Keratinocyte (primary cell): ENCODE results near the gene OPRD1. TPM values are rescaled to one million over a fixed set of nuclear protein-coding genes. Genes with fewer than 3 reads are reported as not detected.

ENCODE experiments used
- DNase-seq: peaks from one replicate; pipeline ENCODE4 v3.0.0-alpha.2; 2011; ENCODE audit warnings: low read depth, missing footprints, low spot score
- FAIRE-seq: peaks from 2 replicates; lab custom pipeline; 2011; peaks lifted over from hg19 to GRCh38; lab: Jason Lieb, UNC
- H2AFZ ChIP-seq: 2 replicates; pipeline ENCODE4 v1.6.0; 2012; ENCODE audit warnings: low read length, control low read depth, inconsistent platforms; ENCODE audit not compliant: control insufficient read depth
- H3K27ac ChIP-seq: 2 replicates; pipeline ENCODE4 v1.5.1; 2011; ENCODE audit warnings: low read length; ENCODE audit not compliant: control insufficient read depth, insufficient read depth
- H3K27me3 ChIP-seq: 3 replicates; pipeline ENCODE4 v1.6.0; 2011; ENCODE audit warnings: low read length; ENCODE audit not compliant: control insufficient read depth, insufficient read depth; ENCODE audit errors: extremely low read depth
- H3K36me3 ChIP-seq, 2 experiments: 2 replicates in 1 of 2; 3 replicates in 1 of 2; pipeline ENCODE4 v1.5.1; 2011; ENCODE audit warnings: low read length in 2 of 2, mild to moderate bottlenecking in 1 of 2; ENCODE audit not compliant: control insufficient read depth in 2 of 2, insufficient read depth in 2 of 2; ENCODE audit errors: extremely low read depth in 1 of 2
- H3K4me1 ChIP-seq: 3 replicates; pipeline ENCODE4 v1.5.1; 2011; ENCODE audit warnings: low read length; ENCODE audit not compliant: control insufficient read depth, insufficient read depth; ENCODE audit errors: extremely low read depth
- H3K4me2 ChIP-seq: 3 replicates; pipeline ENCODE4 v1.6.0; 2011; ENCODE audit warnings: low read depth, low read length; ENCODE audit not compliant: control insufficient read depth, insufficient read depth; ENCODE audit errors: extremely low read depth
- H3K4me3 ChIP-seq, 3 experiments: fragments of 200-600 bp in 1 of 3; sonication (generic) in 1 of 3; 2 replicates in 2 of 3; 3 replicates in 1 of 3; pipeline ENCODE4 v1.5.1; 2011 to 2016; ENCODE audit warnings: low read length in 3 of 3, mild to moderate bottlenecking in 3 of 3, control low read depth in 2 of 3, inconsistent platforms in 1 of 3, low read depth in 1 of 3, mixed read lengths in 1 of 3, mixed run types in 1 of 3, moderate library complexity in 1 of 3; ENCODE audit not compliant: control insufficient read depth in 2 of 3, insufficient read depth in 2 of 3; ENCODE audit errors: extremely low read depth in 1 of 3
- H3K79me2 ChIP-seq: 2 replicates; pipeline ENCODE4 v1.6.0; 2012; ENCODE audit warnings: low read length; ENCODE audit not compliant: control insufficient read depth, insufficient read depth
- H3K9ac ChIP-seq: 3 replicates; pipeline ENCODE4 v1.6.0; 2011; ENCODE audit warnings: low read length; ENCODE audit not compliant: control insufficient read depth, insufficient read depth; ENCODE audit errors: extremely low read depth
- H3K9me1 ChIP-seq: 3 replicates; pipeline ENCODE4 v1.6.0; 2011; ENCODE audit warnings: low read length; ENCODE audit not compliant: control insufficient read depth, insufficient read depth; ENCODE audit errors: extremely low read depth
- H3K9me3 ChIP-seq: 2 replicates; pipeline ENCODE4 v1.5.1; 2012; ENCODE audit warnings: low read depth, low read length; ENCODE audit not compliant: control insufficient read depth
- H4K20me1 ChIP-seq: 3 replicates; pipeline ENCODE4 v1.6.0; 2011; ENCODE audit warnings: low read length; ENCODE audit not compliant: control insufficient read depth, insufficient read depth; ENCODE audit errors: extremely low read depth
- EZH2 ChIP-seq: IDR thresholded peaks from one replicate; pipeline ENCODE4 v1.6.1; 2012; ENCODE audit warnings: inconsistent platforms, mild to moderate bottlenecking, low read length, moderate library complexity
- dilution Hi-C: fragments of 300-500 bp; cut with MboI; formaldehyde crosslinking; loops from one replicate; pipeline ENCODE4 v1.7.0; 2020; ENCODE audit warnings: low sequenced_read_pairs; ENCODE audit not compliant: extremely low pct_ligation_motif_present
- polyA plus RNA-seq, 5 experiments: library from polyadenylated mRNA; depleted of rRNA in 3 of 5; stranded (reverse) in 3 of 5; stranded (forward) in 1 of 5; unstranded in 1 of 5; fragments of >200 nt; gene quantifications; 1 replicate in 1 of 5; 2 replicates in 3 of 5; 3 replicates in 1 of 5; pipeline versions ENCODE4 v1.2.1 to v1.2.3, GENCODE V29; 2011 to 2012; ENCODE audit warnings: missing spikeins in 2 of 5, low read depth in 1 of 5, low replicate concordance in 1 of 5
- TF ChIP-seq, protein P1 (sequence below), 3 experiments: IDR thresholded peaks in 1 of 3; conservative IDR thresholded peaks in 1 of 3; optimal IDR thresholded peaks in 1 of 3; 2 replicates in 2 of 3; 3 replicates in 1 of 3; pipeline versions ENCODE3 to v1.5.1; 2011; ENCODE audit warnings: low read length in 3 of 3, mild to moderate bottlenecking in 3 of 3, moderate library complexity in 2 of 3, control low read depth in 1 of 3, inconsistent platforms in 1 of 3; ENCODE audit not compliant: insufficient read depth in 2 of 3; ENCODE audit errors: extremely low read depth in 1 of 3

OPRD1 gene
- polyA plus RNA-seq, 1 donor (not counting 4 experiments of a cell fraction or from before 2014, with no cell fraction given) = not detected

DNA sequence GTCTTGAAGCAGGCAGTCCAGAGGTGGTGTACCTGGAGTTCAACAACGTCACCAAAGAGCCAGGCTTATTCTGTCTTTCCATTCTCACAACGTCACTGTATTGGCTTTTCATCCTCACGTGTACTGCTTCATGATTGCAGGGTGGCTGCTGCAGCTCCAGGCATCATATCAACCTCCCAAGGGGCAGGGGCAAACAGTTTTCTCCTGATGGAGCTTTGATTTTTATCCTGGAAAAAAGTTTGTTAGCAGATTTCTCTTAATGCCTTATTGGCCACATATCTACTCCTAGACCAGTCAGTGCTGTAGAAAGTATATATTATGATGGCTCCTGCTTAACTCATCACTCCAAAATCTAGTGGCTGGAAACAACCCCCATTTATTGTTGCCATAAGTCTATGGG lies 8.3 kb upstream of the OPRD1 start:
- Histone ChIP-seq H3K4me2 (no peak overlapping the region), H2AFZ (no peak overlapping the region), H3K27me3 (no peaks in the 10 kb centered on the region), H3K9ac (no peak overlapping the region), H3K36me3 (no peaks in the 10 kb centered on the region), H3K9me3 (peaks cover 1% of the 10 kb centered on the region), H3K4me3 (no peak overlapping the region), H3K4me1 (peaks cover 6% of the 10 kb centered on the region), H3K27ac (no peak overlapping the region), H3K9me1 (no peaks in the 10 kb centered on the region), H3K79me2 (no peaks in the 10 kb centered on the region), H4K20me1 (no peaks in the 10 kb centered on the region)
- DNase-seq (no peak), FAIRE-seq (no peak)
- dilution Hi-C loops = no loop called here
- TF ChIP-seq, protein P1, sequence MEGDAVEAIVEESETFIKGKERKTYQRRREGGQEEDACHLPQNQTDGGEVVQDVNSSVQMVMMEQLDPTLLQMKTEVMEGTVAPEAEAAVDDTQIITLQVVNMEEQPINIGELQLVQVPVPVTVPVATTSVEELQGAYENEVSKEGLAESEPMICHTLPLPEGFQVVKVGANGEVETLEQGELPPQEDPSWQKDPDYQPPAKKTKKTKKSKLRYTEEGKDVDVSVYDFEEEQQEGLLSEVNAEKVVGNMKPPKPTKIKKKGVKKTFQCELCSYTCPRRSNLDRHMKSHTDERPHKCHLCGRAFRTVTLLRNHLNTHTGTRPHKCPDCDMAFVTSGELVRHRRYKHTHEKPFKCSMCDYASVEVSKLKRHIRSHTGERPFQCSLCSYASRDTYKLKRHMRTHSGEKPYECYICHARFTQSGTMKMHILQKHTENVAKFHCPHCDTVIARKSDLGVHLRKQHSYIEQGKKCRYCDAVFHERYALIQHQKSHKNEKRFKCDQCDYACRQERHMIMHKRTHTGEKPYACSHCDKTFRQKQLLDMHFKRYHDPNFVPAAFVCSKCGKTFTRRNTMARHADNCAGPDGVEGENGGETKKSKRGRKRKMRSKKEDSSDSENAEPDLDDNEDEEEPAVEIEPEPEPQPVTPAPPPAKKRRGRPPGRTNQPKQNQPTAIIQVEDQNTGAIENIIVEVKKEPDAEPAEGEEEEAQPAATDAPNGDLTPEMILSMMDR (optimal IDR thresholded peaks at IDR 0.05 in 1 of 3, IDR thresholded peaks at IDR 0.05 in 1 of 3, conservative IDR thresholded peaks at IDR 0.05 in 1 of 3; ENCODE audit: extremely low read depth in 1 of 3, insufficient read depth in 2 of 3, low read length in 3 of 3) = no peak
- TF ChIP-seq EZH2 = no peak

DNA sequence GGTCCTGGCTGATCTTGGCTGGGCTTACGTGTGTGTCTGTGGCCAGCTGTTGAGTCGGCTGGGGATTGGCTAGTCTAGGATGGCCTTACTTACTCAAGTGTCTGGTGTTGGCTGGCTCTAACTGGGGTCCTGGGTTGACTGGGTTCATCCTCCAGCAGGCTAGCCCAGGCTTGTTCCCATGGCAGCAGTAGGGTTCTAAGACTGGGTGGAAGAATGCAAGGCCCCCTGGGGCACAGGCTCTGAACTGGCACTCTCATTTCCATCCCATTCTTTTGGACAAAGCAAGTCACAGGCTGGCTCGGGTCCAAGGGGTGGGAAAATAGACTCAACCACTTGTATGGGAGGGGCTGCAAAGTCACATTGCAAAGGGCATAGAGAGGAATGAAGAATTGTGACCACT lies 7.9 kb upstream of the OPRD1 start:
- DNase-seq = no peak
- dilution Hi-C loops = no loop called here
- H3K4me3 ChIP-seq = no peak overlapping the region
- H3K9ac ChIP-seq = no peak overlapping the region
- H3K4me2 ChIP-seq = no peak overlapping the region
- no peaks in the 10 kb centered on the region for H3K27me3 ChIP-seq
- no peak for FAIRE-seq
- H3K27ac ChIP-seq = no peak overlapping the region
- H4K20me1 ChIP-seq = no peaks in the 10 kb centered on the region
- no peaks in the 10 kb centered on the region for H3K36me3 ChIP-seq
- no peaks in the 10 kb centered on the region for H3K79me2 ChIP-seq
- TF ChIP-seq, protein P1 (optimal IDR thresholded peaks at IDR 0.05 in 1 of 3, IDR thresholded peaks at IDR 0.05 in 1 of 3, conservative IDR thresholded peaks at IDR 0.05 in 1 of 3; ENCODE audit: extremely low read depth in 1 of 3, insufficient read depth in 2 of 3, low read length in 3 of 3) = no peak
- no peak for TF ChIP-seq EZH2
- H2AFZ ChIP-seq = no peak overlapping the region
- peaks cover 1% of the 10 kb centered on the region for H3K9me3 ChIP-seq
- peaks cover 6% of the 10 kb centered on the region for H3K4me1 ChIP-seq
- no peaks in the 10 kb centered on the region for H3K9me1 ChIP-seq
